K562 (cell line): ENCODE results near the gene TRUB2. TPM values are rescaled to one million over a fixed set of nuclear protein-coding genes. Genes with fewer than 3 reads are reported as not detected.

Experiments used
- C11orf30 ChIP-seq: fragments of 450-650 bp; IDR thresholded peaks from 2 replicates; pipeline ENCODE4 v1.6.1; 2016; ENCODE audit warnings: low read depth, mild to moderate bottlenecking
- GTF2E2 ChIP-seq: fragments of 200-800 bp; sonication (Bioruptor generic); IDR thresholded peaks from 2 replicates; pipeline ENCODE4 v1.6.1; 2016; ENCODE audit warnings: missing genetic modification characterization, missing compliant biosample characterization
- GTF2F1 ChIP-seq: IDR thresholded peaks from 2 replicates; pipeline ENCODE4 v1.6.1; 2011; ENCODE audit warnings: low read depth, low read length, improper control_type of control experiment
- HDAC3 ChIP-seq: fragments of 450-650 bp; IDR thresholded peaks from 2 replicates; pipeline ENCODE4 v1.6.1; 2018; ENCODE audit warnings: borderline replicate concordance, mild to moderate bottlenecking, moderate library complexity; ENCODE audit not compliant: partially characterized antibody
- MEF2A ChIP-seq: IDR thresholded peaks from 2 replicates; pipeline ENCODE4 v1.6.1; 2011; ENCODE audit warnings: low read depth, mild to moderate bottlenecking, low read length, moderate library complexity; ENCODE audit not compliant: control insufficient read depth
- POLR2AphosphoS5 ChIP-seq: IDR thresholded peaks from 2 replicates; pipeline ENCODE4 v1.6.1; 2011; ENCODE audit warnings: mild to moderate bottlenecking, low read depth, low read length, moderate library complexity; ENCODE audit not compliant: control insufficient read depth, insufficient read depth
- SLC30A9 ChIP-seq: fragments of 250-450 bp; sonication (Bioruptor Pico); IDR thresholded peaks from 2 replicates; pipeline ENCODE4 v1.8.0; 2022; ENCODE audit warnings: mild to moderate bottlenecking, moderate library complexity
- STAG1 ChIP-seq: sonication (generic); formaldehyde crosslinking; IDR thresholded peaks from 2 replicates; pipeline ENCODE4 v1.5.0; 2020; ENCODE audit warnings: missing genetic modification reagents, borderline replicate concordance
- TBP ChIP-seq: optimal IDR thresholded peaks from 2 replicates; pipeline ENCODE3; 2011; ENCODE audit warnings: low read depth, low read length, improper control_type of control experiment
- TFE3 ChIP-seq: fragments of 450-650 bp; formaldehyde crosslinking; IDR thresholded peaks from 2 replicates; pipeline ENCODE4 v1.4.0; 2020; ENCODE audit warnings: mild to moderate bottlenecking, mixed read lengths
- ZNF444 ChIP-seq: fragments of 250-450 bp; sonication (Bioruptor Pico); IDR thresholded peaks from 2 replicates; pipeline ENCODE4 v1.4.0; 2020; ENCODE audit warnings: mild to moderate bottlenecking, moderate library complexity
- ZNF592 ChIP-seq: fragments of 450-650 bp; IDR thresholded peaks from 2 replicates; pipeline ENCODE4 v1.6.1; 2017; ENCODE audit warnings: antibody characterized with exemption, mild to moderate bottlenecking
- ZSCAN29 ChIP-seq: fragments of 450-650 bp; IDR thresholded peaks from 2 replicates; pipeline ENCODE4 v1.6.1; 2017
- polyA plus RNA-seq, 8 experiments: library from polyadenylated mRNA; depleted of rRNA in 4 of 8; stranded (reverse) in 5 of 8; unstranded in 3 of 8; fragments of >200 nt; fragmentation: Nextera tagmentation in 2 of 8; fragmentation: Illumina TruSeq in 1 of 8; extraction: Ambion mirVana in 2 of 8; extraction: Trizol in 1 of 8; gene quantifications; 2 replicates each; pipeline versions ENCODE4 v1.2.1 to v1.2.3, GENCODE V29; 2011 to 2014; ENCODE audit warnings: inconsistent platforms in 1 of 8, missing spikeins in 1 of 8
- total RNA-seq, 7 experiments: library from RNA; depleted of rRNA in 6 of 7; stranded (reverse); fragments of >200 nt in 6 of 7; fragmentation: Illumina TruSeq in 2 of 7; extraction: Trizol in 2 of 7; gene quantifications; 2 replicates each; pipeline versions ENCODE4 v1.2.1 to v1.2.3, GENCODE V29; 2011 to 2021; ENCODE audit warnings: low replicate concordance in 1 of 7
- TF ChIP-seq, protein P1 (sequence below): fragments of 250-450 bp; sonication (Bioruptor Pico); IDR thresholded peaks from 2 replicates; pipeline ENCODE4 v1.5.0; 2021; ENCODE audit warnings: mild to moderate bottlenecking, moderate library complexity
- TF ChIP-seq, protein P2 (sequence below): fragments of 450-650 bp; formaldehyde crosslinking; IDR thresholded peaks from 2 replicates; pipeline ENCODE4 v1.4.0; 2022; ENCODE audit warnings: mild to moderate bottlenecking, moderate library complexity
- TF ChIP-seq, protein P3 (sequence below): fragments of 250-450 bp; sonication (Bioruptor Pico); IDR thresholded peaks from 2 replicates; pipeline ENCODE4 v1.6.1; 2021; ENCODE audit warnings: mild to moderate bottlenecking

TRUB2 gene
- total and polyA plus RNA-seq, 9 of the 15 experiments (the other 6 are each of a cell fraction or from before 2014, with no cell fraction given): 9.3 to 110 (median 63.0) TPM

GRCh38 chr9:128322404-128323211 is at the start of gene TRUB2, which contains the start of gene COQ4 (continued):
- TF ChIP-seq, protein P1, sequence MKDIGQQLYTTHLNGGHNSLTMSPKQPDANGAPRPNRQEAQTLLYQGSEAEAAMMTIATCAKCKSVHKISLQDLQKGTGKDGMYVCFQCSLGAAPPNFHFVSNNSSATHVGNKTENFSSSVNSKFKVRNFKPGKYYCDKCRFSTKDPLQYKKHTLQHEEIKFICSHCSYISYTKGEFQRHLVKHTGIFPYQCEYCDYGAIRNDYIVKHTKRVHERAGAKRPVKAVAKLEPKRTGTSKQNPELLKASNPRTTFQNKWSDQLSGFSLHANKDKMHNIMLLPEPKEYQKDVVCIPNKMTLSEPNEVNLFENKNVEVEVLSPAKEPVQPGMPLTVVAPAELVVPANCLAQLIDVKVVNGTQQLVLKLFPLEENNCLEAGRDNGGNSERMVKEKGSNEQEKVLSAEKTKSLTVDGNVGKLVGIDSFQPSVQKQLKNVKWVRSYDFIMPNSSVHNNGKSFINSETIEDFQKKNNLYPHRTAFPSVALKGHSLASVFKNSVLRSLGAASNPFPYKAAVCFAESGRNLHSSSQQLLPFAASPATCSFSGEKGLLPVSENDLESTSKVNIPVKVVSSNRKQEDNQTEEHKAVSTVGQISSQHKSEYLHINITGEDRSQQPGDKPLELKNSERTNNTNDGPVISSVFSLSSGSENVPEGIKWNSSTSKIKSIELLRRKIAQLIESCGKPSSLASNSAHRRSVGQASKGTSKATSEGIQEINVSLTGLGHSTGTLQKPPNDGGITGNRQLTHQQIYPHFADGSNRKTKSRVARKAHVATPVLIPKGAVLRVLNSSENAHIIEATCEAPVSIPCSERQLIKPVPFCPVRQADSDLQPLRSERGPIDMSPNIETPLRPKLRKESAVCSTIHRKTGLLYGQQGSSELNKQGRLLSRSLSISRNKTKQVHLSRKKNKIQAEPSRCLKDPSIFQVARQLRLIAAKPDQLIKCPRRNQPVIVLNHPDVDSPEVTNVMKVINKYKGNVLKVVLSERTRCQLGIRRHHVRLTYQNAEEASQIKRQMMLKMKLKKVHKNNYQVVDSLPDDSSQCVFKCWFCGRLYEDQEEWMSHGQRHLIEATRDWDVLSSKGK: no peak
- TF ChIP-seq ZSCAN29 (no peak), HDAC3 (no peak), POLR2AphosphoS5 (no peak), MEF2A (no peak), TFE3 (CRISPR knock-in tag) (no peak), GTF2E2 (tag) (no peak), GTF2F1 (peak; percentile 90), STAG1 (no peak), ZNF592 (no peak), ZNF444 (CRISPR knock-in tag) (0 out of 2 replicates have a peak, but pooled peaks have one; percentile 19), TBP (peak; percentile 95), SLC30A9 (no peak), C11orf30 (no peak)
- TF ChIP-seq, protein P2, sequence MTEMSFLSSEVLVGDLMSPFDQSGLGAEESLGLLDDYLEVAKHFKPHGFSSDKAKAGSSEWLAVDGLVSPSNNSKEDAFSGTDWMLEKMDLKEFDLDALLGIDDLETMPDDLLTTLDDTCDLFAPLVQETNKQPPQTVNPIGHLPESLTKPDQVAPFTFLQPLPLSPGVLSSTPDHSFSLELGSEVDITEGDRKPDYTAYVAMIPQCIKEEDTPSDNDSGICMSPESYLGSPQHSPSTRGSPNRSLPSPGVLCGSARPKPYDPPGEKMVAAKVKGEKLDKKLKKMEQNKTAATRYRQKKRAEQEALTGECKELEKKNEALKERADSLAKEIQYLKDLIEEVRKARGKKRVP (CRISPR knock-in tag): peak; percentile 84
- TF ChIP-seq, protein P3, sequence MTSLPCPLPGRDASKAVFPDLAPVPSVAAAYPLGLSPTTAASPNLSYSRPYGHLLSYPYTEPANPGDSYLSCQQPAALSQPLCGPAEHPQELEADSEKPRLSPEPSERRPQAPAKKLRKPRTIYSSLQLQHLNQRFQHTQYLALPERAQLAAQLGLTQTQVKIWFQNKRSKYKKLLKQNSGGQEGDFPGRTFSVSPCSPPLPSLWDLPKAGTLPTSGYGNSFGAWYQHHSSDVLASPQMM (CRISPR knock-in tag): no peak
